ENCODE data around the gene MORN5.

The MORN5 gene

DNA sequence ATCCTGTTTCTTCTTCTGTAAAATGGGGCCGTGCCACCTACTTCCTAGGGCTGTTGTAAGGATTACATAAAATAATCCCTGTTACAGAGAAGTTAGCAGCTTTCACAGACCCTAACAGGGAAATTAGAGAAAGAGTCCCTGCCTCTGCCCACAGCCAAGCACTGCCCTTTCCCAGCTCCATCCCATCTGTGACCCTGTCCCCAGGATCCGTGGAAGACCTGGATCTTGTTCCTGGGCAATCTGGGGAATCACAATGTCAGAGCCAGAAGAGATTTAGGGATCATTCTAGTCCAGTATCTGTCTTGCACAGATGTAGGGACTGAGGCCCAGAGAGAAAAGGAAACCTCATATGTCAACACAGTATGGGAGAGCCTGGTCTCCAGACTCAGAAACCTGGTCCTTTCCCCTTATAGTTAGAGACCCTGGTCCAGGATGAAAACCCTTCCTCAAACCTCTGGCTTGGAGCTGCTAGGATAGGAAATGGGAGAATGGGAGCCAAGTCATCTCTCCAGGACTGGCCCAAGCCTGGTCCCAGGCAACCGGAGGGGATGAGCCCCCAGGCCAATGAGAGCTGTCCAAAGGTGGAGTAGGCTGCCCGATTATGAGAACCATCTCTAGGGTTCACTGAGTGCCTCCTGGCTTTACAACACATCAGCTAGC, 56.6 kb downstream of the MORN5 start:
- DNase-seq (ENCODE audit: low read depth) = no peak

GRCh38 chr9:122216798-122217418, 57.2 kb downstream of the MORN5 start:
- DNase-seq (ENCODE audit: low read depth) = no peak

GRCh38 chr9:122217640-122218039, 57.9 kb downstream of the MORN5 start:
- no peak for DNase-seq (ENCODE audit: low read depth)

- DNase-seq (ENCODE audit: low read depth) = no peak
Measured at GRCh38 chr9:122218071-122218934, 58.6 kb downstream of the MORN5 start.

DNA sequence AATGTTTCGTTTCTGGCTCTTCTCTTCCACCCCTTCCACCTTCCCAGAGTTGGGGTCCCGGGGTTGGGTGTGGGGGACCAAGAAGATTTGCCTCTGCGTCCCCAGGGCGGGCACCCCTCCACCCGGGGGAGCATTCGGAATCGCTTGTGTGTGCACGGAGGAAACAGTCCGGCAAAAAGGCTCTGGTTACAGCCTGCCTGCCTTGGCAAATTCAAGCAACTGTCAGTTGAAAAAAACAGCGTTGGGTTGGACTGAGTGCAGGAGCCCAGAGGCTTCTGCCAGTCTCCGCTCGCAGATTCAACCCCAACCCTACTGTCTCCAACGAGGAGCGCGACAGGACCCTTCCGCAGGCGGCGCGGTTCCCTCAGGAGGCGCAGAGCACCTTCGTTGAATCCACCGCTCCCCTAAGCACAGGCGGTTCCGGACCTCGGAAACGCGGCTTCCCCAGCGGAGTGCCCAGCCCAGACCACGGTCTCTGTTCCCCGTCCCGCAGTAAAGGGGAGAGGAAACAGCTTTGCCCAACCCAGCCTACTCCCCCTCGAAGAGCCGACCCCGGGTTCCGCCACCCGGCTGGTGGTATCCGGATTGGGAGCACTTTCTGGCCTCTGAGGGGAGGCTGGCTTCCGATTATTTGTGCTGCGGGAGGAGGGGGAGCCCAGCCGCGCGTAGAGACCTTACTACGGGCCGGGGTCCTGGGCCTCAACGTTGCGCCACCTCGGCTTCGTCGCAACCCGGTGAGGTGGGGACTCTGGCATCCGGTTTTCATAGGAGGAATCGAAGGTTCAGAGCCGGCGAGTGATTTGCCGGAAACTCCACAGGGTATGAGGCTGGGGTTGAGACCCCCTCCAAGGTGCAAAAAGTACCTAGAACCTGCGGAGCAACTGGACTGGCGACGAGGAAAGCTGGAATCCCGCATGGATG, 59.5 kb downstream of the MORN5 start:
- no peak for DNase-seq (ENCODE audit: low read depth)

- DNase-seq (ENCODE audit: low read depth) = no peak
Measured at GRCh38 chr9:122219856-122220672, 60.4 kb downstream of the MORN5 start.

GRCh38 chr9:122220673-122221182, 61.0 kb downstream of the MORN5 start:
- no peak for DNase-seq (ENCODE audit: low read depth)

DNA sequence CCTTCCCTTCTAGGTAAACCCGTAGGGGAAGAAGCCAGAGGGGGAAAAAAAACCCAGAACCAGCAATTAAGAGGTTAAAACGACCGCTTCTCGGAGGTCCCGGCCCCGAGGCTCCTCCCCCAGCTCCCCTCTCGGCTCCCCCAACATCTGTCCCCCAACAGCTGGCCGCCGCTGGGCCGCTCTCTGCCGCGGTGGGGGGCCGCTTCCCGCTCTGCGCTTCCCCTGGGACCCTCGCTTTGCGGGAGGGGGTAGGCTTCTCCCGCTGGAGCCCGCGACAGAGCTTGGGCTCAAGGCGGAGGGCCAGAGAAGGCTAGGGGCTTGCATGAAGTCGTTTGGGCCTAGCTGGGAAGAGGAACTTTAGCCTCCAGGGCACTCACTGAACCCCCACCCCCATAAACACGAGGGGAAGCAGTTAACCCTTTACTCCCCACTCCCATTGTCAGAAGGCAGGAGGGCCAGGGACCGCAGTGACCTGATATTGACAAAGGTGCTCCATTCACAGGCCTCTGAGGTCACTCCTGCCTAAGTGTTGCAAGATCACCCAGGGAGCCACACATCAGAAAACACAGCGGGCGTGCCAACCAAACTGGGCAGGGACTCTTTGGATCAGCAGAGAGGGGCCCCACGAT, 61.6 kb downstream of the MORN5 start:
- DNase-seq (ENCODE audit: low read depth) = no peak

- DNase-seq (ENCODE audit: low read depth) = no peak
Measured at GRCh38 chr9:122222791-122223190, 63.1 kb downstream of the MORN5 start.

DNA sequence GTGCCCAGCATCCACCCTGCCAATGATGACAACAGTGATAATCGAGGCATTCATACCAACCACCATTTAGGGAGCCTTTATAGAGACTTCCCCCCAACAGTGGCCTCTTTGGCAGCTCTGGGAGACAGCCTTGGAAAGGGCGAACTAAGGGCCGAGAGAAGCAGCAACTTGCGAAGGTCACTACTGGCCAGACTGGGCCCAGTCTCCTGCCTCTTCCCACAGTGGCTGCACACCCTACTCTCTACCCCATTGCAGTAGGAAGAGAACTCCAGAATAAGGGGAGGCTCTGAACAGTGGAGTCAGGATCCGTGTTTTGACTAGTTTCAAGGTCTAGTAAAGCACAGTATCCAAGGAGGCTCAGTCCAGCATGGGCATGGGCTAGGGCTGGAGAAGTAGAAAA, 63.7 kb downstream of the MORN5 start:
- no peak for DNase-seq (ENCODE audit: low read depth)

DNA sequence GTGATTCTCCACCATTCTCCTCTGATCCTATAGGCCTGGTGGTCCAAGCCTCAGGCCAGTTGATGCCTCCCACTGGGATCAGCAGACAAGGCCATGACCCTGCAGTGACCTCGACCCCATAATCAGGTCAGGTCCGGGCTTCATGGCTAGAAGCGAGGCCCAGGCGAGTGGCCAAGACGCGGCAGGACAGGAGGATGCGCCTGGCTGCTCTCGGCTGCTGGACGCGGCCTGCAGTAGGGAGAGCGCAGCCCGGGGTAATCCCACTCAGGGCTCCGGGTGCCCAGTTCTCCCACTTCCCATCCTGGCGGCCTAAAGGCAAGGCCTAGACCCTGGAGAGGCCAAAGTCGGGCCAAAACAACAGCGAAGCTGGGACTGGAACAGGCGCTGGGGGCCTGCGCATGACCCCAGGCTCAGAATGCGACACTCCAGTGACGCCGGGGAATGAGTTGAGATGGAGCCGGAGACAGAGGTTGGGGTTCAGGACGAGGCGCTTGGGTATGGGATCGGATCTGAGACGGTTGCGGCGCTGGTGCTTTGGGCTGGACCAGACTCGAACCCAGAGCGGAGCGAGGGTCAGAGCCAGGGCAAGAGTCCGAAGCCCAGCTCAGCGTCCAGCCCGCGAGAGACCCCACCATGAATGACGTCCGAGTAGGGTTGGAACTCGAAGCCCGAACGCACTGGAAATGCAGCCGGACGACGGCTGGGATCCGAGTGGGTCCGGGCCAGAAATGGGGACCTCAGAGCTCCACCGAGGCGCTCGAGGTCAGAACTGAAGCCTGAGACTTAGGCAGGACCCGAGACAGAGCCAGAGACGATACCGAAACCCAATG, 65.8 kb downstream of the MORN5 start:
- no peak for DNase-seq (ENCODE audit: low read depth)

GRCh38 chr9:122226142-122226757, 66.5 kb downstream of the MORN5 start:
- DNase-seq (ENCODE audit: low read depth) = no peak

DNA sequence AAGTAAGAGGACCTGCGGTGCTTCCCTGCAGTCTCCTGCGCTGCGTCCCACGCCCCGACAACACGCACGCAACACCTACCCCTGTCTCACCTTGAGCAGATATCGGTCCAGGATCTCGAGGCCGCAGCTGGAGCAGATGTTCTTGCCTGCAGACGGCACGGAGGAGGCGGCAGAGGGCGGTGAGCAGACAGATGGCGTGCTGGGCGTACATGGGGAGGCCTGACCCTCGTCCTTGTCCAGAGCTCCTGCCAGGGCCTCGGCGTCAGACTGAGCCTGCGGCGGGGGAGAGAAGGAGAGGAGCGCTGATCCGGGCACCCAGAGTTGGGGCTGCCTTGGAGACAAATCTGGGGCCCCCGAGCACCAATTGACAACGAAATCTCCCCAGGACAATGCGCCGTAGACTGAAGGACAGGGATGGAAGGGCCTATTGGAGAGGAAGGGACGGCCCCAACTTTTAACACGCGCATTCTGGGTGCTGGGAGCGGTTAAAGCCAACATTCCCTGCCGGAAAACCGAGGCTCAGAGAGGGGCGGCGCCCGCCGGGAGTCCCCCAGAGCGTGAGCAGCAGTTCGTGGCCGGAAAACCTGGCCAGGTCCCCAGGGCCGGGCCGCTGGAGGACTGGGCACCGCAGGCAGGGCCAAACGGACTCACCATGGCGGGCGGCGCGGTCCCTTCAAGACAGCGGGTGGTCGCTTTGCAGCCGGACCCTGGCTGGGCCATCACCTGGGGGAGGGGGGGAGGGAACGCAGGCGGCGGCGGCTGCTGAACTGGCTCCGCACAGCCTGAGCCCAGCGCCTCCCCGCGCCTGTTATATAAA, 67.3 kb downstream of the MORN5 start:
- no peak for DNase-seq (ENCODE audit: low read depth)

GRCh38 chr9:122227575-122227900, 67.8 kb downstream of the MORN5 start:
- no peak for DNase-seq (ENCODE audit: low read depth)

DNA sequence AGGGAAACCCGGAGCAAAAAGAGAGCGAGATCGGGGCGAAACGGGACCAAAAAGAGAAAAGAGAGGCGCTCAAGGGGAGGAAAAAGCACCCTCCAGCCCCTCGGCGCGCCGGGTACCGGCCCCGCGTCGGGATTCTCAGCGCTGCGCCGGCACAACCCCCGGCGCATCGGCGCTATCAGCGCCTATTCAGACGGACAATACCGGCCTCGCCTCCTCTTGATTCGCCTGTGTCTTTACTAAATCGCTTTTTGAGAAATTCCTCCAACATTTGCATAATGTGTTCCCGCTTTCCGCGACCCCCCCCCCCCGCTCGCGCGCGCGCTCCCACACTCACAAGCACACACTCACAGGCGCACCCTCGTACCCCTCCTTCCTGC, 68.5 kb downstream of the MORN5 start:
- no peak for DNase-seq (ENCODE audit: low read depth)

DNA sequence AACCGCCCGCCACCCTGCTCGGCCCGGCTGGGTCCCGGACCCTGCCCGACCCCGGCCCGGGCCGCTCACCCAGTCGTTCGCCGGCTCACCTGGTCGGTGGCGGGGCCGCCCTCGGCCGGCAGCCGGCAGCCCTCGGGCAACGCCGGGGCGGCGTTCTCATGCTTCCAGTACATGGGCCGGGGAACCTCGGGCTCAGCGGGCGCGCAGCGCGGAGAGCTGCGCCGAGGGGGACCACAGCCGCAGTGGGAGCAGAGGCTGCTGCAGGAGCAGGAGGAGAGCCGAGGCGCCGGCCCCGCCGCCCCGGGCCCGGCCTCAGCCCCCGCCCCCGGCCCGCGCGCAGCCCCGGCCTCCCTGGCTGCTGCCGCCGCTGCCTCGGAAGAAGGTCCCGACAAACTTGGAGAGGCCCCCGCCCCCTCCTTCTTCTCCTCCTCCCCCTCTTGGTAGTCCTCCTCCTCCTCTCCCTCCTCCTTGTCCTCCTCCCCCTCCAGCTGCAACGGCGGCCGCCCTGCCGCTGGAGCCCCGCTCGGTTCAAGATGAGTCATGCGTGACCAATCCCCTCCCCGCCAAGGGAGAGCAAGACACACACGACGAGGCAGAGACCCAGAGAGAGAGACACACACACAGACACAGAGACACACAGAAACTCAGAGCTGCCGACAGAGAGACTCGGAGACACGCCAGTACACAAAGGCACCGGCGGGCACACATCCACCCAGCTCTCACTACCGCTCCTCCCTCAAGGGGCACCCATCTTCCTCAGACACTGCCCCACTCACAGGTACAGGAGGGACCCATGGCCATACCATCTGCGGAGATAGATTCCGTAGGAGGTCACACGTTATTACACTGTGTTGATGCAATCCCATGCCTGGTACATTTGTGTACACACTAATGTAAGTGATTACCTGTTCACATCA, 69.1 kb downstream of the MORN5 start, which contains the start of gene LHX6:
TSS of gene LHX6 (minus strand) at position 390 of the 917 bp plus-strand sequence. CDS start at position 173, 217 bp downstream.
- DNase-seq (ENCODE audit: low read depth) = no peak

DNA sequence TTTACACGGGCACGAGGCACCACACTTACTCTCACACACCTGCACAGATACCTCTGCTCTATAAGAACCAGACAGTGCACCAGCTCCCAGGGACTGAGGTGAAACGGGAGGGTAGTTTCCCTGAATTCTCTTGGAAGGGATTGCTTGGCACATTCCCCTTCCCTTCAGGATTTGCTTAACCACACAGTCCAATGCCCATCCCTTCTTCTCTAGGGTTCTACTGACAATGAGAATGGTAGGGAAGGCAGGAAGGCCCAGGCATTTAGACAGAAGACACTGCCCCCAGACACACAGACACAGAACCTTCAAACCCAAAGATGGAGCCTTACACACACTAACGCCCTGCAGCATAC, 69.8 kb downstream of the MORN5 start:
- no peak for DNase-seq (ENCODE audit: low read depth)
